Bronchial smooth muscle cell (primary cell): Measurements from ENCODE around the gene PSMC4. TPM values are rescaled to one million over a fixed set of nuclear protein-coding genes. Genes with fewer than 3 reads are reported as not detected.

Experiments used
- total RNA-seq: library from RNA; depleted of rRNA; stranded (reverse); fragments of >200 nt; gene quantifications from 2 replicates; pipeline ENCODE4 v1.2.1, GENCODE V29; 2014

The PSMC4 gene
- total RNA-seq, result 67.0 and 76.8 TPM in 2 replicates

DNA sequence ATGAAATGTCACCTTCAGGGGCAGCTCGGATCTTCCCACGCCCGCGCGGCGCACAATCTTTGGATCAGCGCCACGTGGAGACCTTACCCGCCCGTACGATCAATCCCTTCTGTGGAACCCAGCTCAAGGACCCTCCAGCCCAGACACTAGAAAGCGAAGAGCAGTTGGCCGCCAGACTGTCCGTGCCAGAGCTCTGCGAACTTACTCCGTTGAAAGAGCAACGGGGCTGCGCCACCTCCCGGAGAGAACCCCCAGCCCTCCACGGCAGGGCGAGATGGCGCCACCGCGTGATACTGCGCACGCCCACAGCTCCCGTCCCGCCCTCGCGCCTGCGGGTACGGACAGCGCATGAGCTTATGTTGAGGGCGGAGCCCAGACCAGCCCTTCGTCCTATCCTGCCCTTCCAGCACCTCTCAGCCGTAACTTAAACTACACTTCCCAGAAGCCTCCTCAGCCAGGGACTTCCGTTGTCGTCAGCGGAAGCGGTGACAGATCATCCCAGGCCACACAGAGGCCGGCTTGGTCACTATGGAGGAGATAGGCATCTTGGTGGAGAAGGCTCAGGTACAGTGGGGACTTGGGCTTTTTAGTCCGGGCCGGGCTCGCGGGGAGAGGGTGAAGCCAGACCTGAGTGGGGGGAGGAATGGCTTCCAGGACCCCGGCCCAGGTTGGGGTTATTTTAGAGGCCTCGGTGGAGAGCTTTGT, at the start of gene PSMC4:
TSS of gene PSMC4 (plus strand) at position 491 of the 705 bp plus-strand sequence. CDS start at position 529, 38 bp downstream.

DNA sequence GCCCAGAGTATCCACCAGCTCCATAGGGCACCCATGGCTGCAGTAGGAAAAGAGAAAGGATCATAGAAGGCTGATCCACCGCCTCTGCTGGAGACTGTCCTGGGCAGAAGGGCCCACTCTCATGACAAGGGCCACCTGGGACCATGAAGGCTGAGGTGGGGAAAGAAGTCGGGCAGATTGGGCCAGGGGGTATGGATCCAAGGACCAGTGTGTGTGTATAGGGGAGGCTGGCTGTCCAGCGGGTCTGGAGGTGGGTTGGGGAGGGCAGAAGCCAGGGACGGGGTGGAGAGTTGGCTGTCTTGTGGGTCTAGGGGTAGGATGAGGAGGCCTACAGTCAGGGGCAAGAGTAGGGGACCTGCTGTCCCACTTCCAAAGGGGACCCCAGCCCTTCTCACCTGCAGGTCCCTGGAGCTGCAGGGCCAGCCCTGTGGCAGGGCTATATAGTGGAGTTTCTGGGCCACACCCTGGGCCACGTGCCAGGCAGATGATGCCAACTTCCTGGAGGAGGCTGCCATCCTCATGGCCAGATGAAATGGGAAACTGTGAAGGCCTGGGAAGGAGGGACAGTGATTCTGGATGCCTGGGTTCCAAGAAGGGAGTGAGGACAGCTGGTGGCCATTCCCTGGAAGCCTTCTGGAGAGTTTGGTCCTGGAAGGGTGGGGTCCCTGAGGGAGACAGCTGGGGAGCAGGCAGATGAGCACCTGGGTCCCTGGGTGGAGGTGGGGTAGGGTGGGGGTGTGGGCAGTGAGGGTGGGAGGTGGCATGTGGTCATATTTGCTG, 36.2 kb upstream of the PSMC4 start, which contains the start of gene FCGBP:
TSS of gene FCGBP (minus strand) at position 51 of the 780 bp plus-strand sequence.

GRCh38 chr19:39996811-39997637, 26.1 kb downstream of the PSMC4 start, which contains the start of gene ZNF546:
Gene ZNF546, plus strand, starts transcription at chr19:39997060. Its CDS starts 1,267 bp downstream, at chr19:39998327.

Other genes with a start within 250 kb of the PSMC4 start
- not detected in 2 replicates for gene CLC, start 233.1 kb upstream of the PSMC4 start, total RNA-seq
- gene LEUTX, start 192.3 kb upstream of the PSMC4 start, total RNA-seq, result not detected in 2 replicates
- 15.0 and 15.4 TPM in 2 replicates for gene DYRK1B, start 137.0 kb upstream of the PSMC4 start, total RNA-seq
- gene FBL, start 124.8 kb upstream of the PSMC4 start, total RNA-seq, result 209 and 258 TPM in 2 replicates
- 0.32 and 1.1 TPM in 2 replicates for gene FCGBP, start 36.5 kb upstream of the PSMC4 start, total RNA-seq
- 5.7 and 8.4 TPM in 2 replicates for gene ZNF546, start 25.9 kb downstream of the PSMC4 start, total RNA-seq
- gene ZNF780B, start 85.1 kb downstream of the PSMC4 start, total RNA-seq, result 13.7 and 17.5 TPM in 2 replicates
- 14.7 and 18.2 TPM in 2 replicates for gene ZNF780A, start 119.8 kb downstream of the PSMC4 start, total RNA-seq
- gene MAP3K10, start 220.3 kb downstream of the PSMC4 start, total RNA-seq, result 4.1 and 5.7 TPM in 2 replicates
- gene TTC9B, start 247.2 kb downstream of the PSMC4 start, total RNA-seq, result 0.17 TPM in 1 of 2 replicates, not detected in the other